ENCODE measurements around the gene HDDC3.

DNA sequence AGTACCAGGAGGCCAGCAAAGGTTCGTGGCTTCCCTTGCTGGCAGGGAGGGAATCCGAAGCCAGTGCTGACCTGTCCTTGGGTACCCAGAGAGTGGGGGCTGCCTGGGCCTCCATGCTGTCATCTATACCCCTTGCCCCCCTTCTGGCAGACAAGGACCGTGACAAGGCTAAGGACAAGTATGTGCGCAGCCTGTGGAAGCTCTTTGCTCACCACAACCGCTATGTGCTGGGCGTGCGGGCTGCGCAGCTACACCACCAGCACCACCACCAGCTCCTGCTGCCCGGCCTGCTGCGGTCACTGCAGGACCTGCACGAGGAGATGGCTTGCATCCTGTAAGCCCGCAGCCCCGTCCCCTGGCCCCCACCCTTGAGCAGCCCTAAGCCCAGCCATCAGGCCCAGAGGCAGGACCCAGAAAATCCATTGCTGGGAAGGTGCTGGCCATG is 45.3 kb downstream of the HDDC3 start:
- TF ChIP-seq SP1 (IDR thresholded peaks at IDR 0.05) (no peak), BHLHE40 (IDR thresholded peaks at IDR 0.05; ENCODE audit: borderline replicate concordance) (no peak), ELF4 (IDR thresholded peaks at IDR 0.05) (no peak), ARNT (IDR thresholded peaks at IDR 0.05) (no peak), FOXM1 (IDR thresholded peaks at IDR 0.05; ENCODE audit: borderline replicate concordance) (no peak), SUZ12 (IDR thresholded peaks at IDR 0.05) (no peak), FOXA1 (IDR thresholded peaks at IDR 0.05) (no peak), FOXK2 (IDR thresholded peaks at IDR 0.05) (no peak), CTBP1 (IDR thresholded peaks at IDR 0.05; ENCODE audit: borderline replicate concordance) (no peak)
- TF ChIP-seq, protein P1, sequence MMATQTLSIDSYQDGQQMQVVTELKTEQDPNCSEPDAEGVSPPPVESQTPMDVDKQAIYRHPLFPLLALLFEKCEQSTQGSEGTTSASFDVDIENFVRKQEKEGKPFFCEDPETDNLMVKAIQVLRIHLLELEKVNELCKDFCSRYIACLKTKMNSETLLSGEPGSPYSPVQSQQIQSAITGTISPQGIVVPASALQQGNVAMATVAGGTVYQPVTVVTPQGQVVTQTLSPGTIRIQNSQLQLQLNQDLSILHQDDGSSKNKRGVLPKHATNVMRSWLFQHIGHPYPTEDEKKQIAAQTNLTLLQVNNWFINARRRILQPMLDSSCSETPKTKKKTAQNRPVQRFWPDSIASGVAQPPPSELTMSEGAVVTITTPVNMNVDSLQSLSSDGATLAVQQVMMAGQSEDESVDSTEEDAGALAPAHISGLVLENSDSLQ (IDR thresholded peaks at IDR 0.05): no peak

Data from HEK293T (cell line).